GM12878 (cell line): ENCODE data around the gene ADAMTS16. TPM values are rescaled to one million over a fixed set of nuclear protein-coding genes. Genes with fewer than 3 reads are reported as not detected.
A peak's percentile ranks its signal among the peaks of the same experiment; 100 is the strongest.

Experiments
- ATAC-seq: fragments of 200-7000 bp; cut with Tn5 transposase; 3 replicates; pipeline ENCODE4 v1.9.1; 2020; ENCODE audit warnings: mild to moderate bottlenecking, moderate library complexity
- BruUV-seq: library from RNA; stranded (reverse); fragments of 400-500 nt; replicated peaks from 2 replicates; lab custom pipeline; 2021; lab: Mats Ljungman, UMichigan
- CTCF ChIA-PET: fragments of 300-600 bp; sonication (Branson Sonifier 250); formaldehyde crosslinking; extraction: SDS; loops from one replicate; lab custom pipeline; 2021; ENCODE audit warnings: inconsistent platforms; lab: Yijun Ruan, JAX
- POLR2A ChIA-PET: fragments of 350-600 bp; formaldehyde crosslinking; extraction: SDS; loops from one replicate; lab custom pipeline; 2021; ENCODE audit warnings: inconsistent platforms; lab: Charles Lee
- RAD21 ChIA-PET: fragments of 300-600 bp; sonication (Branson Sonifier 250); formaldehyde crosslinking; loops from one replicate; lab custom pipeline; 2023; ENCODE audit warnings: antibody characterized with exemption; ENCODE audit not compliant: unreplicated experiment; lab: Charles Lee
- SMC1A ChIA-PET: fragments of 300-600 bp; sonication (Branson Sonifier 250); formaldehyde crosslinking; loops from one replicate; lab custom pipeline; 2023; ENCODE audit not compliant: unreplicated experiment, uncharacterized antibody; lab: Charles Lee
- DNase-seq: peaks from one replicate; pipeline ENCODE4 v3.0.0-alpha.2; 2011; ENCODE audit warnings: low read depth, low spot score
- FAIRE-seq: peaks from 3 replicates; lab custom pipeline; 2011; peaks lifted over from hg19 to GRCh38; lab: Jason Lieb, UNC
- H2AFZ ChIP-seq: 2 replicates; pipeline ENCODE4 v1.6.0; 2011; ENCODE audit warnings: low read depth, low read length, control low read depth; ENCODE audit not compliant: control insufficient read depth
- H3K27ac ChIP-seq: 2 replicates; pipeline ENCODE4 v1.5.1; 2011; ENCODE audit warnings: control low read depth; ENCODE audit not compliant: control insufficient read depth, insufficient read depth
- H3K27me3 ChIP-seq, 2 experiments: replicated peaks in 1 of 2; 2 replicates each; pipeline versions ENCODE4 v1.6.0 to v1.6.1; 2011; ENCODE audit warnings: low read length in 1 of 2; ENCODE audit not compliant: control insufficient read depth in 2 of 2, insufficient read depth in 2 of 2
- H3K36me3 ChIP-seq, 2 experiments: 2 replicates each; pipeline ENCODE4 v1.5.1; 2011; ENCODE audit warnings: low read length in 1 of 2; ENCODE audit not compliant: control insufficient read depth in 2 of 2, insufficient read depth in 2 of 2
- H3K4me1 ChIP-seq: 2 replicates; pipeline ENCODE4 v1.6.1; 2011; ENCODE audit warnings: mild to moderate bottlenecking, low read length, moderate library complexity, mixed read lengths; ENCODE audit not compliant: control insufficient read depth, insufficient read depth
- H3K4me2 ChIP-seq: 2 replicates; pipeline ENCODE4 v1.6.0; 2011; ENCODE audit warnings: control low read depth; ENCODE audit not compliant: control insufficient read depth, insufficient read depth
- H3K4me3 ChIP-seq: fragments of 200-600 bp; sonication (generic); 2 replicates; pipeline ENCODE4 v1.5.1; 2016
- H3K79me2 ChIP-seq: 2 replicates; pipeline ENCODE4 v1.6.0; 2011; ENCODE audit warnings: low read length; ENCODE audit not compliant: control insufficient read depth, insufficient read depth
- H3K9ac ChIP-seq: 2 replicates; pipeline ENCODE4 v1.8.0; 2011; ENCODE audit warnings: low read length, control low read depth, mixed read lengths; ENCODE audit not compliant: control insufficient read depth, insufficient read depth
- H3K9me3 ChIP-seq: replicated peaks from 3 replicates; pipeline ENCODE4 v1.5.1; 2011; ENCODE audit warnings: mild to moderate bottlenecking, low read length; ENCODE audit not compliant: control insufficient read depth, insufficient read depth
- H4K20me1 ChIP-seq: 2 replicates; pipeline ENCODE4 v1.6.0; 2011; ENCODE audit not compliant: control insufficient read depth, insufficient read depth
- CBX5 ChIP-seq: sonication (generic); IDR thresholded peaks from 2 replicates; pipeline ENCODE4 v1.6.1; 2016; ENCODE audit warnings: low read depth, moderate library complexity, mild to moderate bottlenecking, inconsistent platforms
- CHD4 ChIP-seq: fragments of 200-600 bp; sonication (generic); IDR thresholded peaks from 2 replicates; pipeline ENCODE4 v1.6.1; 2016; ENCODE audit warnings: mild to moderate bottlenecking
- NBN ChIP-seq: fragments of 450-650 bp; IDR thresholded peaks from 2 replicates; pipeline ENCODE4 v1.6.1; 2016
- POU2F2 ChIP-seq: IDR thresholded peaks from 3 replicates; pipeline ENCODE4 v1.6.1; 2011; ENCODE audit warnings: low read depth, mild to moderate bottlenecking, low read length, borderline replicate concordance
- RCOR1 ChIP-seq: conservative IDR thresholded peaks from 2 replicates; pipeline ENCODE4 v1.6.1; 2012; ENCODE audit warnings: low read depth, low read length, improper control_type of control experiment
- SMAD1 ChIP-seq: fragments of 450-650 bp; IDR thresholded peaks from 2 replicates; pipeline ENCODE4 v1.6.1; 2018; ENCODE audit warnings: mild to moderate bottlenecking, low read depth; ENCODE audit not compliant: partially characterized antibody
- SPI1 ChIP-seq: IDR thresholded peaks from 2 replicates; pipeline ENCODE4 v1.6.1; 2011; ENCODE audit warnings: low read depth, mild to moderate bottlenecking, low read length, moderate library complexity, borderline replicate concordance; ENCODE audit not compliant: insufficient read depth
- SREBF1 ChIP-seq: IDR thresholded peaks from 2 replicates; pipeline ENCODE4 v1.6.1; 2012; ENCODE audit warnings: mild to moderate bottlenecking, low read length
- ZNF217 ChIP-seq: fragments of 450-650 bp; IDR thresholded peaks from 2 replicates; pipeline ENCODE4 v1.6.1; 2017; ENCODE audit warnings: antibody characterized with exemption, mild to moderate bottlenecking
- WGBS: methylation state at CpG from one replicate; pipeline ENCODE4 v1.1.6; 2016; ENCODE audit warnings: low lambda C conversion rate; ENCODE audit not compliant: insufficient replicate concordance, insufficient coverage; ENCODE audit errors: missing lambda C conversion rate; 5-methylcytosine and 5-hydroxymethylcytosine counted together
- in situ Hi-C: fragments of 300-500 bp; cut with MboI; formaldehyde crosslinking; loops from 9 replicates; pipeline ENCODE4 v1.14.3; 2018; ENCODE audit warnings: mixed read lengths
- intact Hi-C: fragments of 100-400 bp; cut with micrococcal nuclease; formaldehyde crosslinking; loops from one replicate; pipeline ENCODE4 v1.14.2; 2022; ENCODE audit not compliant: unreplicated experiment
- polyA plus RNA-seq, 11 experiments: library from polyadenylated mRNA; depleted of rRNA in 4 of 11; unstranded in 6 of 11; stranded (reverse) in 5 of 11; fragments of >200 nt; fragmentation: Nextera tagmentation in 4 of 11; fragmentation: Illumina TruSeq in 1 of 11; extraction: Ambion mirVana in 4 of 11; extraction: Trizol in 1 of 11; gene quantifications; 1 replicate in 1 of 11; 2 replicates in 10 of 11; pipeline versions ENCODE4 v1.2.1 to v1.2.3, GENCODE V29; 2011 to 2016; ENCODE audit warnings: inconsistent platforms in 2 of 11, missing spikeins in 2 of 11, low read depth in 1 of 11
- total RNA-seq, 4 experiments: library from RNA; depleted of rRNA in 3 of 4; stranded (reverse); fragments of >200 nt in 3 of 4; fragmentation: Illumina TruSeq in 1 of 4; extraction: Trizol in 1 of 4; gene quantifications; 2 replicates each; pipeline versions ENCODE4 v1.2.1 to v1.2.3, GENCODE V29; 2013 to 2021

Gene ADAMTS16
- total and polyA plus RNA-seq, 10 of the 15 experiments (the other 5 are each of a cell fraction or from before 2014, with no cell fraction given): 0.04 TPM; not detected in 9

DNA sequence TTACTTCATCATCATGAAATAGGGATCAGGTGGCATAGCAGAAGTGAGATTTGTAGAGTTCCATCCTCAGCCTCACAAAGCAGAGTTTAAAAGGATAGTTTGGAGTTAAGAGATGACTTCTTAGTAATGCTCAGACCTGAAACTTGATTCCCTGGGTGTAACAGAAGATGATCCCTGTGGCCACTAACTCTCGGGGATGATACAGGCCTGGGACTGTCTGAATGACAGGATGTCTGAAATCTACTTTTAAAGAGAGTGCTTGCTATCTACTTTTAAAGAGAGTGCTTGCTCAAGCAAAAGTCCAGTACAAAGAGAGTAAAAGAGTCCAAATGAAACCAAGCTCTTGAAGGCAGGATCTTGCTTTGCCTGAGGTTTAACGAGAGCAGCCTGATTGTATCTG, 14.6 kb downstream of the ADAMTS16 start:
- ATAC-seq (no peak), DNase-seq (no peak), FAIRE-seq (no peak)
- Histone ChIP-seq H3K4me3 (no peak overlapping the region), H4K20me1 (no peaks in the 10 kb centered on the region), H3K9ac (no peak overlapping the region), H3K9me3 (no peaks in the 10 kb centered on the region; the same call in 2 of the 3 replicates), H3K27ac (no peak overlapping the region), H2AFZ (no peak overlapping the region), H3K27me3 (no peaks in the 10 kb centered on the region), H3K36me3 (no peaks in the 10 kb centered on the region), H3K4me2 (no peak overlapping the region), H3K79me2 (no peaks in the 10 kb centered on the region), H3K4me1 (no peaks in the 10 kb centered on the region)
- intact Hi-C loops (no loop called here), in situ Hi-C loops (no loop called here)
- CTCF ChIA-PET: no interaction called here
- 53% methylated on average over 2 of the region's 2 CpGs for WGBS
- SMC1A ChIA-PET: interaction anchor here (0.7 kb wide), 1 partner anchor 178 kb away, joined by 3 read pairs; no protein-coding TSS in a partner anchor
- no TSS peak for BruUV-seq
- RAD21 ChIA-PET: no interaction called here
- TF ChIP-seq RCOR1 (no peak), CBX5 (no peak), SMAD1 (no peak), SREBF1 (no peak), NBN (no peak), POU2F2 (no peak)
- POLR2A ChIA-PET: no interaction called here

DNA sequence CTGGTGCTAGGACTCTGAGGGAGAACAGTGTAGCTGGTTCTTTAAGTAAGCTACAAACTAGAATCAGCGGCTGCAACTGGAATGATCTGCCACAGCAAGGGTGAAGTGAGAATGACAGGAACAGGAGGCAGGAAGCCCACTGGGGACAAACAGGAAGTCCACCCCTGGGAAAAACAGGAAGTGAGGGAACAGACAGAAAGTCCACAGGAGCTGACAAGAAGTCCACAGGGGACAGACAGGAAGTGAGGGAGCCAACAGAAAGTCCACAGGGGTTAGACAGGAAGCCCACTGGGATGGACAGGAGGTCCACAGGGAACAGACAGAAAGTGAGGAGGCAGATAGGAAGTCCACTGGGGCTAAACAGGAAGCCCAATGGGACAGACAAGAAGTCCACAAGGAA, 15.5 kb downstream of the ADAMTS16 start:
- no peak overlapping the region for H3K4me3 ChIP-seq
- no peak for DNase-seq
- no peaks in the 10 kb centered on the region for H3K27me3 ChIP-seq
- H2AFZ ChIP-seq: no peak overlapping the region
- TF ChIP-seq ZNF217 (no peak), SPI1 (peak; percentile 21; the same call in 1 of the 2 replicates), CHD4 (no peak)
- TF ChIP-seq, all 136 proteins: peak for 1
- FAIRE-seq: no peak
- H3K4me2 ChIP-seq: no peak overlapping the region
- intact Hi-C loops: no loop called here
- H3K4me1 ChIP-seq: no peaks in the 10 kb centered on the region
- SMC1A ChIA-PET: no interaction called here
- CTCF ChIA-PET: no interaction called here
- H3K36me3 ChIP-seq: no peaks in the 10 kb centered on the region
- no peak for ATAC-seq
- RAD21 ChIA-PET: no interaction called here
- POLR2A ChIA-PET: no interaction called here
- no peak overlapping the region for H3K27ac ChIP-seq
- H3K9me3 ChIP-seq: no peaks in the 10 kb centered on the region
- WGBS: 92% methylated on average over 1 of the region's 1 CpG
- H3K9ac ChIP-seq: no peak overlapping the region
- in situ Hi-C loops: no loop called here
- BruUV-seq: no TSS peak
- no peaks in the 10 kb centered on the region for H3K79me2 ChIP-seq
- no peaks in the 10 kb centered on the region for H4K20me1 ChIP-seq
